HepG2 (cell line): ENCODE results near the gene HS6ST2. TPM values are rescaled to one million over a fixed set of nuclear protein-coding genes. Genes with fewer than 3 reads are reported as not detected.

Experiments used
- ATAC-seq: fragments of 200-7000 bp; cut with Tn5 transposase; 3 replicates; pipeline ENCODE4 v1.9.1; 2020; ENCODE audit warnings: mild to moderate bottlenecking, moderate library complexity
- BruUV-seq: library from RNA; stranded (reverse); fragments of 400-500 nt; replicated peaks from 2 replicates; lab custom pipeline; 2021; lab: Mats Ljungman, UMichigan
- CTCF ChIA-PET: fragments of 300-600 bp; formaldehyde crosslinking; extraction: SDS; loops from one replicate; lab custom pipeline; 2021; ENCODE audit warnings: low total read pairs, inconsistent platforms, low intra/inter-chr PET ratio; lab: Yijun Ruan, JAX
- POLR2A ChIA-PET: fragments of 350-600 bp; sonication (Branson Sonifier 250); formaldehyde crosslinking; loops from one replicate; lab custom pipeline; 2020; ENCODE audit warnings: antibody characterized with exemption, inconsistent platforms; lab: Yijun Ruan, JAX
- DNase-seq: peaks from one replicate; pipeline ENCODE4 v3.0.0-alpha.2; 2015; ENCODE audit warnings: low spot score
- FAIRE-seq: peaks from 3 replicates; lab custom pipeline; 2011; peaks lifted over from hg19 to GRCh38; lab: Jason Lieb, UNC
- H2AFZ ChIP-seq: one replicate; pipeline ENCODE4 v1.6.1; 2011; ENCODE audit warnings: low read length, inconsistent platforms
- H3K27ac ChIP-seq: fragments of 300-600 bp; 3 replicates; pipeline ENCODE4 v1.8.0; 2011; ENCODE audit warnings: mixed run types, mild to moderate bottlenecking, mixed read lengths, low read length, inconsistent platforms; ENCODE audit not compliant: insufficient read depth; ENCODE audit errors: extremely low read length
- H3K27me3 ChIP-seq, 2 experiments: fragments of 200-600 bp in 1 of 2; 2 replicates in 1 of 2; 3 replicates in 1 of 2; pipeline versions ENCODE4 v1.6.0 to v1.8.0; 2011; ENCODE audit warnings: low read length in 2 of 2, mild to moderate bottlenecking in 2 of 2, moderate library complexity in 2 of 2, inconsistent platforms in 1 of 2; ENCODE audit not compliant: insufficient read depth in 2 of 2, control insufficient read depth in 1 of 2
- H3K36me3 ChIP-seq, 2 experiments: fragments of 200-600 bp in 1 of 2; replicated peaks in 1 of 2; 2 replicates in 1 of 2; 3 replicates in 1 of 2; pipeline versions ENCODE4 v1.5.1 to v1.8.0; 2011; ENCODE audit warnings: low read length in 2 of 2, inconsistent platforms in 1 of 2; ENCODE audit not compliant: insufficient read depth in 2 of 2, control insufficient read depth in 1 of 2
- H3K4me1 ChIP-seq: 2 replicates; pipeline ENCODE4 v1.5.1; 2012; ENCODE audit warnings: low read length, inconsistent platforms; ENCODE audit not compliant: insufficient read depth
- H3K4me2 ChIP-seq: 2 replicates; pipeline ENCODE4 v1.6.0; 2011; ENCODE audit warnings: low read depth, low read length, inconsistent platforms
- H3K4me3 ChIP-seq, 3 experiments: fragments of 200-600 bp in 1 of 3; sonication (generic), shearing (Covaris generic) in 1 of 3; replicated peaks in 1 of 3; 2 replicates each; pipeline ENCODE4 v1.5.1; 2011 to 2016; ENCODE audit warnings: low read length in 3 of 3, inconsistent platforms in 2 of 3, low read depth in 2 of 3, mild to moderate bottlenecking in 2 of 3, control low read depth in 1 of 3, mixed read lengths in 1 of 3; ENCODE audit not compliant: insufficient read depth in 1 of 3
- H3K79me2 ChIP-seq: one replicate; pipeline ENCODE4 v1.6.1; 2011; ENCODE audit warnings: low read length, inconsistent platforms; ENCODE audit not compliant: insufficient read depth
- H3K9ac ChIP-seq: 2 replicates; pipeline ENCODE4 v1.6.0; 2011; ENCODE audit warnings: mild to moderate bottlenecking, low read depth, low read length, inconsistent platforms; ENCODE audit not compliant: insufficient read depth
- H3K9me3 ChIP-seq: 2 replicates; pipeline ENCODE4 v1.5.1; 2012; ENCODE audit warnings: mild to moderate bottlenecking, low read length
- H4K20me1 ChIP-seq: 2 replicates; pipeline ENCODE4 v1.6.0; 2011; ENCODE audit warnings: inconsistent platforms, mild to moderate bottlenecking, low read length, moderate library complexity; ENCODE audit not compliant: insufficient read depth
- ERF ChIP-seq: IDR thresholded peaks from 2 replicates; pipeline ENCODE4 v1.6.1; 2018; ENCODE audit warnings: missing biosample characterization, missing genetic modification reagents
- MIXL1 ChIP-seq: IDR thresholded peaks from 2 replicates; pipeline ENCODE4 v1.6.1; 2016
- NFKB2 ChIP-seq: sonication (generic); formaldehyde crosslinking; IDR thresholded peaks from 2 replicates; pipeline ENCODE4 v1.4.0; 2020; ENCODE audit warnings: missing genetic modification reagents, borderline replicate concordance
- POGZ ChIP-seq: sonication (generic); formaldehyde crosslinking; IDR thresholded peaks from 2 replicates; pipeline ENCODE4 v1.4.0; 2020; ENCODE audit warnings: mild to moderate bottlenecking, missing genetic modification reagents
- REXO4 ChIP-seq: sonication (generic); formaldehyde crosslinking; IDR thresholded peaks from 2 replicates; pipeline ENCODE4 v1.8.0; 2022; ENCODE audit warnings: missing genetic modification reagents, mild to moderate bottlenecking, borderline replicate concordance
- XBP1 ChIP-seq: sonication (generic); formaldehyde crosslinking; IDR thresholded peaks from 2 replicates; pipeline ENCODE4 v1.5.0; 2020; ENCODE audit warnings: missing genetic modification reagents
- ZFP41 ChIP-seq: sonication (generic); formaldehyde crosslinking; IDR thresholded peaks from 2 replicates; pipeline ENCODE4 v1.4.0; 2020; ENCODE audit warnings: mild to moderate bottlenecking, missing genetic modification reagents, borderline replicate concordance
- ZSCAN25 ChIP-seq: sonication (generic); formaldehyde crosslinking; IDR thresholded peaks from 2 replicates; pipeline ENCODE4 v1.8.0; 2022; ENCODE audit warnings: mild to moderate bottlenecking, missing genetic modification reagents
- WGBS: methylation state at CpG from one replicate; pipeline ENCODE4 v1.1.6; 2017; ENCODE audit warnings: low lambda C conversion rate; 5-methylcytosine and 5-hydroxymethylcytosine counted together
- in situ Hi-C: cut with HindIII; loops from 2 replicates; pipeline ENCODE4 v1.10.0; 2017; ENCODE audit warnings: low pct_unique_long_range_greater_than_20kb; ENCODE audit not compliant: extremely low pct_ligation_motif_present
- intact Hi-C: fragments of 100-400 bp; cut with micrococcal nuclease; formaldehyde crosslinking; loops from one replicate; pipeline ENCODE4 v1.10.0; 2022; ENCODE audit not compliant: unreplicated experiment
- polyA plus RNA-seq, 8 experiments: library from polyadenylated mRNA; depleted of rRNA in 3 of 8; stranded (reverse) in 7 of 8; unstranded in 1 of 8; fragments of >200 nt; fragmentation: Illumina TruSeq in 4 of 8; extraction: Trizol in 4 of 8; gene quantifications; 2 replicates each; pipeline versions ENCODE4 v1.2.1 to v1.2.3, GENCODE V29; 2011 to 2016; ENCODE audit warnings: low read depth in 4 of 8, missing spikeins in 1 of 8, mixed read lengths in 1 of 8; ENCODE audit not compliant: insufficient read depth in 1 of 8
- total RNA-seq, 5 experiments: library from RNA; depleted of rRNA; stranded (reverse); fragments of >200 nt; fragmentation: Illumina TruSeq; extraction: Trizol; gene quantifications; 2 replicates each; pipeline ENCODE4 v1.2.3, GENCODE V29; 2016; ENCODE audit warnings: low read depth in 1 of 5
- TF ChIP-seq, protein P1 (sequence below): sonication (generic); formaldehyde crosslinking; IDR thresholded peaks from 2 replicates; pipeline ENCODE4 v1.5.1; 2020; ENCODE audit warnings: missing genetic modification reagents, mild to moderate bottlenecking, borderline replicate concordance

HS6ST2 gene
- total and polyA plus RNA-seq, 2 of the 13 experiments (the other 11 are each of a cell fraction or from before 2014, with no cell fraction given): 0.05 TPM; not detected in 1

DNA sequence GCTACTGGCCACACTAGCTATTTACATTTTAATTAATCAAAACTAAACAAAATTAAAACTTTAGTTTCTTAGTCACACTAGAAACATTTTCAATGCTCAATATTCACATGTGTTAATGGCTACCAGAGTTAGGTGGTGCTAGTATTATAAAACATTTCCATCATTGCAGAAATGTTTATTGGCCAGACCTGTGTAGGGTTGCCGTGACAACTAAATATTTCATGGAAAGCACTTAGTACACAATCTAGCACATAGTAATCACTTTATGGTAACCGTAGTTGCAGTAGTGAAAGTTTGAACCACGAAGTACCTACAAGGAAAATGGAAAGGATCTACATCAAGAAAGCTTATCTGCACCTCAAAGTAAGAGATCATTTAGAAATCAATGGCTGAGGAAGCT is 95.9 kb downstream of the HS6ST2 start:
- intact Hi-C loops: no loop called here
- H3K36me3 ChIP-seq: no peaks in the 10 kb centered on the region
- in situ Hi-C loops: no loop called here
- H3K79me2 ChIP-seq: no peaks in the 10 kb centered on the region
- H3K27ac ChIP-seq: no peak overlapping the region
- no TSS peak for BruUV-seq
- H2AFZ ChIP-seq: no peak overlapping the region
- ATAC-seq: no peak
- H3K4me3 ChIP-seq: no peak overlapping the region
- no peaks in the 10 kb centered on the region for H3K27me3 ChIP-seq
- no peak overlapping the region for H3K4me2 ChIP-seq
- DNase-seq: no peak
- no peaks in the 10 kb centered on the region for H3K9me3 ChIP-seq
- H3K9ac ChIP-seq: no peak overlapping the region
- H3K4me1 ChIP-seq: no peaks in the 10 kb centered on the region
- ChIA-PET POLR2A (no interaction called here), CTCF (no interaction called here)
- WGBS: 14% methylated on average over 3 of the region's 3 CpGs
- no peak for FAIRE-seq
- H4K20me1 ChIP-seq: no peaks in the 10 kb centered on the region
- TF ChIP-seq XBP1 (no peak), ZFP41 (CRISPR knock-in tag) (no peak), POGZ (no peak), NFKB2 (CRISPR knock-in tag) (no peak), ZSCAN25 (no peak), ERF (CRISPR knock-in tag) (no peak), REXO4 (CRISPR knock-in tag) (no peak), MIXL1 (CRISPR knock-in tag) (no peak)
- TF ChIP-seq, protein P1, sequence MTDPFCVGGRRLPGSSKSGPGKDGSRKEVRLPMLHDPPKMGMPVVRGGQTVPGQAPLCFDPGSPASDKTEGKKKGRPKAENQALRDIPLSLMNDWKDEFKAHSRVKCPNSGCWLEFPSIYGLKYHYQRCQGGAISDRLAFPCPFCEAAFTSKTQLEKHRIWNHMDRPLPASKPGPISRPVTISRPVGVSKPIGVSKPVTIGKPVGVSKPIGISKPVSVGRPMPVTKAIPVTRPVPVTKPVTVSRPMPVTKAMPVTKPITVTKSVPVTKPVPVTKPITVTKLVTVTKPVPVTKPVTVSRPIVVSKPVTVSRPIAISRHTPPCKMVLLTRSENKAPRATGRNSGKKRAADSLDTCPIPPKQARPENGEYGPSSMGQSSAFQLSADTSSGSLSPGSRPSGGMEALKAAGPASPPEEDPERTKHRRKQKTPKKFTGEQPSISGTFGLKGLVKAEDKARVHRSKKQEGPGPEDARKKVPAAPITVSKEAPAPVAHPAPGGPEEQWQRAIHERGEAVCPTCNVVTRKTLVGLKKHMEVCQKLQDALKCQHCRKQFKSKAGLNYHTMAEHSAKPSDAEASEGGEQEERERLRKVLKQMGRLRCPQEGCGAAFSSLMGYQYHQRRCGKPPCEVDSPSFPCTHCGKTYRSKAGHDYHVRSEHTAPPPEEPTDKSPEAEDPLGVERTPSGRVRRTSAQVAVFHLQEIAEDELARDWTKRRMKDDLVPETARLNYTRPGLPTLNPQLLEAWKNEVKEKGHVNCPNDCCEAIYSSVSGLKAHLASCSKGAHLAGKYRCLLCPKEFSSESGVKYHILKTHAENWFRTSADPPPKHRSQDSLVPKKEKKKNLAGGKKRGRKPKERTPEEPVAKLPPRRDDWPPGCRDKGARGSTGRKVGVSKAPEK (CRISPR knock-in tag): no peak
